WTC11 (cell line): ENCODE data around the gene CPNE4. TPM values are rescaled to one million over a fixed set of nuclear protein-coding genes. Genes with fewer than 3 reads are reported as not detected.

Experiments used
- ATAC-seq: fragments of 200-7000 bp; cut with Tn5 transposase; 2 replicates; pipeline ENCODE4 v1.10.0; 2021; ENCODE audit warnings: mild to moderate bottlenecking, moderate library complexity
- CTCF ChIA-PET: fragments of 300-600 bp; sonication (Branson Sonifier 250); formaldehyde crosslinking; loops from one replicate; lab custom pipeline; 2021; ENCODE audit warnings: antibody characterized with exemption; lab: Charles Lee
- POLR2A ChIA-PET: fragments of 350-600 bp; sonication (Branson Sonifier 250); formaldehyde crosslinking; loops from one replicate; lab custom pipeline; 2021; ENCODE audit warnings: antibody characterized with exemption; lab: Charles Lee
- DNase-seq: peaks from one replicate; pipeline ENCODE4 v3.0.0; 2021; ENCODE audit warnings: low spot score
- H3K27ac Mint-ChIP-seq: 2 replicates; pipeline ENCODE4 v1.8.0; 2021; ENCODE audit warnings: mixed read lengths
- H3K27me3 Mint-ChIP-seq: 2 replicates; pipeline ENCODE4 v1.8.0; 2021; ENCODE audit warnings: low read depth, mild to moderate bottlenecking, moderate library complexity, mixed read lengths
- H3K36me3 Mint-ChIP-seq: 2 replicates; pipeline ENCODE4 v1.8.0; 2021; ENCODE audit warnings: mixed read lengths
- H3K4me1 Mint-ChIP-seq: 2 replicates; pipeline ENCODE4 v1.8.0; 2022; ENCODE audit warnings: mixed read lengths
- H3K4me3 Mint-ChIP-seq: 2 replicates; pipeline ENCODE4 v1.8.0; 2021; ENCODE audit warnings: mild to moderate bottlenecking, moderate library complexity, mixed read lengths
- H3K9me3 Mint-ChIP-seq: 2 replicates; pipeline ENCODE4 v1.8.0; 2021; ENCODE audit warnings: mixed read lengths
- CREM ChIP-seq: sonication (generic); formaldehyde crosslinking; IDR thresholded peaks from 2 replicates; pipeline ENCODE4 v1.8.1; 2022; ENCODE audit warnings: mild to moderate bottlenecking, missing genetic modification reagents, moderate library complexity
- GABPB1 ChIP-seq: sonication (generic); formaldehyde crosslinking; IDR thresholded peaks from 2 replicates; pipeline ENCODE4 v1.8.1; 2023; ENCODE audit warnings: mild to moderate bottlenecking, missing genetic modification reagents
- HMGA2 ChIP-seq: fragments of 250-450 bp; sonication (Bioruptor Pico); IDR thresholded peaks from 2 replicates; pipeline ENCODE4 v1.4.0; 2021; ENCODE audit warnings: mild to moderate bottlenecking, moderate library complexity
- JAZF1 ChIP-seq: fragments of 250-450 bp; sonication (Bioruptor Pico); IDR thresholded peaks from 2 replicates; pipeline ENCODE4 v1.9.0; 2021; ENCODE audit warnings: moderate library complexity, mild to moderate bottlenecking, inconsistent platforms
- JUN ChIP-seq: sonication (generic); formaldehyde crosslinking; IDR thresholded peaks from 2 replicates; pipeline ENCODE4 v1.8.0; 2023; ENCODE audit warnings: mild to moderate bottlenecking, missing genetic modification reagents
- MYBL2 ChIP-seq: sonication (generic); formaldehyde crosslinking; IDR thresholded peaks from 2 replicates; pipeline ENCODE4 v1.8.1; 2023; ENCODE audit warnings: mild to moderate bottlenecking, moderate library complexity, missing genetic modification reagents
- RELA ChIP-seq: sonication (generic); formaldehyde crosslinking; IDR thresholded peaks from 2 replicates; pipeline ENCODE4 v1.8.1; 2022; ENCODE audit warnings: missing genetic modification reagents, mild to moderate bottlenecking, borderline replicate concordance
- TEAD1 ChIP-seq: sonication (generic); formaldehyde crosslinking; IDR thresholded peaks from 2 replicates; pipeline ENCODE4 v1.8.0; 2022; ENCODE audit warnings: mild to moderate bottlenecking, missing genetic modification reagents
- ZNF138 ChIP-seq: sonication (generic); formaldehyde crosslinking; conservative IDR thresholded peaks from 2 replicates; pipeline ENCODE4 v1.8.1; 2022; ENCODE audit warnings: mild to moderate bottlenecking, moderate library complexity, missing genetic modification reagents
- ZNF263 ChIP-seq: sonication (generic); formaldehyde crosslinking; IDR thresholded peaks from 2 replicates; pipeline ENCODE4 v1.8.1; 2022; ENCODE audit warnings: low read depth, mild to moderate bottlenecking, moderate library complexity, missing genetic modification reagents
- ZNF317 ChIP-seq: sonication (generic); formaldehyde crosslinking; IDR thresholded peaks from 2 replicates; pipeline ENCODE4 v1.8.1; 2023; ENCODE audit warnings: low read depth, mild to moderate bottlenecking, moderate library complexity, missing genetic modification reagents, borderline replicate concordance
- ZNF396 ChIP-seq: fragments of 250-450 bp; sonication (Bioruptor Pico); IDR thresholded peaks from 2 replicates; pipeline ENCODE4 v1.8.0; 2021; ENCODE audit warnings: mild to moderate bottlenecking, moderate library complexity, borderline replicate concordance
- ZNF512 ChIP-seq: sonication (generic); formaldehyde crosslinking; IDR thresholded peaks from 2 replicates; pipeline ENCODE4 v1.8.1; 2022; ENCODE audit warnings: missing genetic modification reagents, borderline replicate concordance
- ZNF532 ChIP-seq: fragments of 250-450 bp; sonication (Bioruptor Pico); IDR thresholded peaks from 2 replicates; pipeline ENCODE4 v1.9.0; 2021; ENCODE audit warnings: mild to moderate bottlenecking, borderline replicate concordance
- total RNA-seq: library from RNA; stranded (reverse); gene quantifications from 3 replicates; pipeline ENCODE4 v1.2.3, GENCODE V29; 2021
- TF ChIP-seq, protein P1 (sequence below): sonication (generic); formaldehyde crosslinking; IDR thresholded peaks from 2 replicates; pipeline ENCODE4 v1.8.0; 2023; ENCODE audit warnings: missing genetic modification reagents
- TF ChIP-seq, protein P2 (sequence below): sonication (generic); formaldehyde crosslinking; IDR thresholded peaks from 2 replicates; pipeline ENCODE4 v1.8.1; 2023; ENCODE audit warnings: mild to moderate bottlenecking, missing genetic modification reagents, borderline replicate concordance
- TF ChIP-seq, protein P3 (sequence below): fragments of 250-450 bp; sonication (Bioruptor Pico); IDR thresholded peaks from 2 replicates; pipeline ENCODE4 v1.8.0; 2021; ENCODE audit warnings: mild to moderate bottlenecking

The CPNE4 gene
- total RNA-seq, 1 experiment from 2014 or later, result 2.4 TPM

DNA sequence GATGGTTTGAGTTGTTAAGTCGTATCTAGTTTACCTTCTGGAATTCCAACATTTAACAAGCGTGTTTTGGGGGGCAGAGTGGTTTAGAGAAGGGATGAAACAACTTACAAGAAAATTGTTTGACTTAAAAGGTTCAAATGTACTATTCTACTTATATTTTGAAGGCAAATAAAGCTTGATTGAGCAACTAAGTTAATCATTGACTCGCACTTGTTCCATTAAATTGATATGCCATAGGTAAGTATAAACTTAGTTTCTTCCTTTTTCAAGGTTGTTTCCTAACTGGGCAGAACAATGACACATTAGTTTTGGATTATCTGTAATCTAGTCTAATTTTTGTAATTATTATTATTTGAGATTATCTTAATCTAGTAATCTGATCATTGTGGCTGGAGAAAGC lies 48.3 kb upstream of the CPNE4 start:
- ATAC-seq (no peak), DNase-seq (no peak)
- H3K4me3 Mint-ChIP-seq, result no peak overlapping the region
- TF ChIP-seq ZNF512 (CRISPR knock-in tag), result no peak
- ChIA-PET CTCF (no interaction called here), POLR2A (no interaction called here)
- H3K27ac Mint-ChIP-seq, result no peak overlapping the region
- H3K4me1 Mint-ChIP-seq, result peaks cover 21% of the 10 kb centered on the region
- H3K27me3 Mint-ChIP-seq, result peaks cover 8% of the 10 kb centered on the region
- H3K9me3 Mint-ChIP-seq, result no peaks in the 10 kb centered on the region
- no peaks in the 10 kb centered on the region for H3K36me3 Mint-ChIP-seq

DNA sequence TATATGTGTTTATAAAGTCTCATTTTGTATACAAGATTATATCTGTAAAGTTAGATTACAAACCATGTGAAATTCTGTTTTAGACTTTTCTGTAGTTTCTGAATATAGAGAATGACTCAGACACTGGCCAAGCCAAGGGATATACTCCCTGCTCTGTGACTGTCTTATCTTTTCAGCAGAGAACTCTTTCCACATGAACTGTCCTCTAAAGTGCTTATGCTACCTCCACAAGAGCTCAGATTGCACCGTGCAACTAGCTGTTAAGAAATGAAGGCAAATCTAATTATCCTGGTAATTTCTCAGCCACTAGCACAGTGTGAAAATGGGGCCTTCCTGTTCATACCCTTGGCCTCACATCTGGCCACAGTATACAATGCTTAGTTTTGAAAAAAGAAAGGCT lies 44.3 kb upstream of the CPNE4 start:
- Mint-ChIP-seq H3K4me1 (peaks cover 16% of the 10 kb centered on the region), H3K4me3 (no peak overlapping the region), H3K27ac (no peak overlapping the region), H3K27me3 (peaks cover 44% of the 10 kb centered on the region), H3K9me3 (no peaks in the 10 kb centered on the region), H3K36me3 (no peaks in the 10 kb centered on the region)
- CTCF ChIA-PET, result interaction anchor here (1.0 kb wide), 1 partner anchor 45 kb away, joined by 3 read pairs; the partner anchor contains the start of gene CPNE4
- TF ChIP-seq, protein P1, sequence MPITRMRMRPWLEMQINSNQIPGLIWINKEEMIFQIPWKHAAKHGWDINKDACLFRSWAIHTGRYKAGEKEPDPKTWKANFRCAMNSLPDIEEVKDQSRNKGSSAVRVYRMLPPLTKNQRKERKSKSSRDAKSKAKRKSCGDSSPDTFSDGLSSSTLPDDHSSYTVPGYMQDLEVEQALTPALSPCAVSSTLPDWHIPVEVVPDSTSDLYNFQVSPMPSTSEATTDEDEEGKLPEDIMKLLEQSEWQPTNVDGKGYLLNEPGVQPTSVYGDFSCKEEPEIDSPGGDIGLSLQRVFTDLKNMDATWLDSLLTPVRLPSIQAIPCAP, result no peak
- TF ChIP-seq, protein P2, sequence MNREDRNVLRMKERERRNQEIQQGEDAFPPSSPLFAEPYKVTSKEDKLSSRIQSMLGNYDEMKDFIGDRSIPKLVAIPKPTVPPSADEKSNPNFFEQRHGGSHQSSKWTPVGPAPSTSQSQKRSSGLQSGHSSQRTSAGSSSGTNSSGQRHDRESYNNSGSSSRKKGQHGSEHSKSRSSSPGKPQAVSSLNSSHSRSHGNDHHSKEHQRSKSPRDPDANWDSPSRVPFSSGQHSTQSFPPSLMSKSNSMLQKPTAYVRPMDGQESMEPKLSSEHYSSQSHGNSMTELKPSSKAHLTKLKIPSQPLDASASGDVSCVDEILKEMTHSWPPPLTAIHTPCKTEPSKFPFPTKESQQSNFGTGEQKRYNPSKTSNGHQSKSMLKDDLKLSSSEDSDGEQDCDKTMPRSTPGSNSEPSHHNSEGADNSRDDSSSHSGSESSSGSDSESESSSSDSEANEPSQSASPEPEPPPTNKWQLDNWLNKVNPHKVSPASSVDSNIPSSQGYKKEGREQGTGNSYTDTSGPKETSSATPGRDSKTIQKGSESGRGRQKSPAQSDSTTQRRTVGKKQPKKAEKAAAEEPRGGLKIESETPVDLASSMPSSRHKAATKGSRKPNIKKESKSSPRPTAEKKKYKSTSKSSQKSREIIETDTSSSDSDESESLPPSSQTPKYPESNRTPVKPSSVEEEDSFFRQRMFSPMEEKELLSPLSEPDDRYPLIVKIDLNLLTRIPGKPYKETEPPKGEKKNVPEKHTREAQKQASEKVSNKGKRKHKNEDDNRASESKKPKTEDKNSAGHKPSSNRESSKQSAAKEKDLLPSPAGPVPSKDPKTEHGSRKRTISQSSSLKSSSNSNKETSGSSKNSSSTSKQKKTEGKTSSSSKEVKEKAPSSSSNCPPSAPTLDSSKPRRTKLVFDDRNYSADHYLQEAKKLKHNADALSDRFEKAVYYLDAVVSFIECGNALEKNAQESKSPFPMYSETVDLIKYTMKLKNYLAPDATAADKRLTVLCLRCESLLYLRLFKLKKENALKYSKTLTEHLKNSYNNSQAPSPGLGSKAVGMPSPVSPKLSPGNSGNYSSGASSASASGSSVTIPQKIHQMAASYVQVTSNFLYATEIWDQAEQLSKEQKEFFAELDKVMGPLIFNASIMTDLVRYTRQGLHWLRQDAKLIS, result no peak
- no peak for TF ChIP-seq ZNF396 (CRISPR knock-in tag)
- TF ChIP-seq ZNF138 (CRISPR knock-in tag), result no peak
- no peak for TF ChIP-seq HMGA2 (CRISPR knock-in tag)
- no peak for TF ChIP-seq JUN (CRISPR knock-in tag)
- no peak for TF ChIP-seq ZNF263 (CRISPR knock-in tag)
- no peak for TF ChIP-seq TEAD1 (CRISPR knock-in tag)
- DNase-seq (no peak), ATAC-seq (no peak)
- POLR2A ChIA-PET, result no interaction called here

DNA sequence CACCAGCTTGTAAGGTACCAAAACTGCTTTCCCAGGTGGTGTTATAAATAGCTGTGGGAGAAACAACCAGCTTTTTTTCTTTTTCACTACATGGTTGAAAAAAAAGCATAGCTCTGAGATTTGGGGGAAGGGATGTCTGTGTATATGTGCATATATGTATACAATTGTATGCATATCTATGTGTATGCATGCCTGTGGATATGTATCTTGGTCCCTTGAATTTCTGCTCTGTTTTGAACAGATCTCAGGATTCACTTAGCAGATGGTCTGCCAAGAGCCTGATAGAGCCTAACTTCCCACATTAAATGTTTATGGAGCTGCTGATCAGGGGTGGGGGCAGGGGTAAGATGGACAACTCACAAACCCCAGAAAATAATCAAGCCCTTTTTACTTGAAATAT lies 39.0 kb upstream of the CPNE4 start:
- no peaks in the 10 kb centered on the region for H3K9me3 Mint-ChIP-seq
- TF ChIP-seq, protein P3, sequence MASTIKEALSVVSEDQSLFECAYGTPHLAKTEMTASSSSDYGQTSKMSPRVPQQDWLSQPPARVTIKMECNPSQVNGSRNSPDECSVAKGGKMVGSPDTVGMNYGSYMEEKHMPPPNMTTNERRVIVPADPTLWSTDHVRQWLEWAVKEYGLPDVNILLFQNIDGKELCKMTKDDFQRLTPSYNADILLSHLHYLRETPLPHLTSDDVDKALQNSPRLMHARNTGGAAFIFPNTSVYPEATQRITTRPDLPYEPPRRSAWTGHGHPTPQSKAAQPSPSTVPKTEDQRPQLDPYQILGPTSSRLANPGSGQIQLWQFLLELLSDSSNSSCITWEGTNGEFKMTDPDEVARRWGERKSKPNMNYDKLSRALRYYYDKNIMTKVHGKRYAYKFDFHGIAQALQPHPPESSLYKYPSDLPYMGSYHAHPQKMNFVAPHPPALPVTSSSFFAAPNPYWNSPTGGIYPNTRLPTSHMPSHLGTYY (CRISPR knock-in tag), result no peak
- TF ChIP-seq ZNF532 (CRISPR knock-in tag) (no peak), ZNF263 (CRISPR knock-in tag) (no peak), ZNF512 (CRISPR knock-in tag) (no peak), GABPB1 (CRISPR knock-in tag) (no peak), JAZF1 (CRISPR knock-in tag) (no peak), ZNF317 (no peak), MYBL2 (CRISPR knock-in tag) (no peak), RELA (CRISPR knock-in tag) (no peak), CREM (no peak)

More for the DNA sequence above, 39.0 kb upstream of the CPNE4 start:
- Mint-ChIP-seq H3K27ac (no peak overlapping the region), H3K36me3 (no peaks in the 10 kb centered on the region), H3K27me3 (peaks cover 92% of the 10 kb centered on the region), H3K4me3 (no peak overlapping the region), H3K4me1 (peaks cover 10% of the 10 kb centered on the region)
- ChIA-PET POLR2A (no interaction called here), CTCF (no interaction called here)
- ATAC-seq, result no peak
- no peak for DNase-seq
